ENCODE measurements around the gene NKAIN1.
"Not testable (repeated sequence)": the region's sequence is repeated elsewhere in the genome, so short reads cannot be mapped to it uniquely, and the experiment has no call there.

Gene NKAIN1

GRCh38 chr1:31148409-31148808 lies 91.3 kb downstream of the NKAIN1 start:
- DNase-seq: no peak

GRCh38 chr1:31145648-31146047 lies 94.0 kb downstream of the NKAIN1 start:
- no peak for DNase-seq

GRCh38 chr1:31144442-31144841 lies 95.2 kb downstream of the NKAIN1 start:
- no peak for DNase-seq

GRCh38 chr1:31143455-31143854 lies 96.2 kb downstream of the NKAIN1 start:
- DNase-seq: no peak

- DNase-seq: no peak
Measured at GRCh38 chr1:31142406-31142805, 97.3 kb downstream of the NKAIN1 start.

GRCh38 chr1:31140299-31140698 lies 99.4 kb downstream of the NKAIN1 start:
- DNase-seq: no peak

- not testable (repeated sequence) for DNase-seq
Measured at GRCh38 chr1:31138797-31139521, 100.7 kb downstream of the NKAIN1 start.

- DNase-seq: not testable (repeated sequence)
Measured at GRCh38 chr1:31137873-31138272, 101.8 kb downstream of the NKAIN1 start.

GRCh38 chr1:31135973-31136600 lies 103.6 kb downstream of the NKAIN1 start:
- no peak for DNase-seq

GRCh38 chr1:31133368-31133767 lies 106.3 kb downstream of the NKAIN1 start:
- DNase-seq: no peak

Data from NCI-H748 treated with DMSO at 0.1 percent for 48 hours (cell line).